NCI-H2227 (cell line): ENCODE measurements around the gene SECISBP2L.
"Not testable (repeated sequence)": the region's sequence is repeated elsewhere in the genome, so short reads cannot be mapped to it uniquely, and the experiment has no call there.

Source experiments
- DNase-seq: peaks from one replicate; lab custom pipeline; 2025; ENCODE audit not compliant: unreplicated experiment; lab: John Stamatoyannopoulos, UW

SECISBP2L gene

GRCh38 chr15:49015896-49016295 is 30.4 kb downstream of the SECISBP2L start:
- peak; percentile 48 for DNase-seq

- DNase-seq, result no peak
Observed at GRCh38 chr15:48999314-48999713, 46.9 kb downstream of the SECISBP2L start.

DNA sequence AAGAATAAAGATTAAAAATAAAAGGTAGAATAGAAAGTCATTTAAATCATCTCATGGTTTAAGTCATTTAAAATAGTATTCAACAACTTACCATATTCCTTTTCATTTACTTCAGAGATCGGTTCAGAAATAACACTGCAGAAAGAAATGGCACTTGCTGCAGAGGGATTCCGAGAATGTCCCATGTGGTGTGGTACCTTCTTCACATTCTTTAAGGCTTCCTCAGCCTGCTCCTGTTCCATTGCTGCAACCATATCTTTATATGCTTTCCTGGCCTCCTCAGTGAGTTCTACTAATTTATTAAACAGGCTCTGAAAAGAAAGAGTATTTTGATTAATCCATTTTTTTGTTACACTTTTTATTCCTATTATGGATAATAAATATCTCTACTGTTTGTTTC is 50.0 kb downstream of the SECISBP2L start:
- DNase-seq, result no peak

GRCh38 chr15:48993380-48993779 is 52.9 kb downstream of the SECISBP2L start:
- no peak for DNase-seq

GRCh38 chr15:48992545-48992944 is 53.7 kb downstream of the SECISBP2L start:
- no peak for DNase-seq

GRCh38 chr15:48992096-48992495 is 54.1 kb downstream of the SECISBP2L start:
- DNase-seq, result no peak

DNA sequence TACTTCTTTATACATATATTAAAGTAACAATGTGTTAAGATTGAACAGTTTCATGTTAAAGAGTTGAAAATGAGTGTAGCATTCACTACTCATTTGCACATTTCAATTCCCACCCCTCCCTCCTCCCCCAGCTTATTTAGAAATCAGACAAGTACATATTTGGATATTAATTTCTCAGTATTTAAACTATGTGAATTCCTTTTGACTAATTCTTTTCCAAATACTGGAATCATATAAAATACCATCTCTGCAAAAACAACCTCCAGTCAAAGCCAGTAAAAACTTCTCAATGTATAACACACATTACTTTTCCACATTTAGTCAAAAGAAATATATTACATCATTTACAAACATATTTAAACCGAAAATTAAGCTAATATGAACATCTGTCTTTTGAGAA is 57.1 kb downstream of the SECISBP2L start:
- no peak for DNase-seq

DNA sequence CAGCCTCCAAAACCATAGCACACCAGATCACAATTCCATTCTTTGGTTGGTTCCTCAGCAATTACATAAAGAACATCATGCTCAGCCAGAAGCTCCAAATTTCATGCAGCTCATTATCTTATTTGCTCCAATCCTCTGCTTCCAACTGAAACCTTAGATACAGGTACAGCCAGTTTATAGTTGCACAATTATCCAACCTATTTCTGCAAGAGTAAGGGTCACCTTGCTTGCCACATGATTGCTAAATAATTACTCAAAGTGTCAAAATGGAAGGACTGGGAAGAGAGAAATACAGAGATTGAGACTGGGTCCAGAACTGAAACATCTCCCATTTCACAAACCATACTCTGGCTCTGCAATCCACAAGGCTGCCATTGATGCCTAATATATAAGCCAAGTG is 59.1 kb downstream of the SECISBP2L start:
- no peak for DNase-seq

DNA sequence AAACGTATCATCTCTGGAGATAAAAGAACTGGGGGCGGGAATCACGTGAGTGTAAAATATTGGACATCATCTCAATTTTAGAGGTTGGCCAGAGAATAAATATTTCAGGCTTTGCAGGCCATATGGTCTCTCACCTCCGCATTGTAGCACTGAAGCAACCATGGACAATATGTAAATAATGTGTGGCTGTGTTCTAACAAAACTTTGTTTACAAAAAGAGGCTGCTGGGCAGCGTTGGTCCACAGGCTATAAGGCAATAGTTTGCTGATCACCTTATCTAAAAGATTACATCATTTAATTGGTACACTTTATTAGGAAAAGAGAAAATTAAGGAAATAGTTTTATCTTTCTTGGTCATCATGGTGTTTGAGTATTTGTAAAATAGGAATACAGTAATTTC is 60.0 kb downstream of the SECISBP2L start:
- DNase-seq, result no peak

DNA sequence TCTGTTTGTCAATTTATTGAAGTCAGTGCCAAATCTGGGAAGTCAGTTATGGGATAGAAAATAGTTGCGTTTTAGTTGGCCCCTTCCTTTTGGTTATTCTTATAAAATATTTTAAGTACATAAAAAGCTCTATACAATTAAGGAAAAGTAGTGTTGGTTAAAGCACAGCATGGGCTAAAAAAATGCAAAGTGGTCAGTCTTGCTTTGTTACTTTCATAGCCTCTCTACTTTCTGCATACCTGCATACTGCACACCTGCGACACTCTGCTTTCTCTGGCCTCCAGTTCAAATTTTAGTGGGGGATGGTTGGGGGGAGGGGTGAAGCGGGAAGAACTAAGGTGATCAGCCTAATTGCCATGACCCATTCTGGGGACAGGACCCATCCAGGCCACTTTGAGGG is 60.7 kb downstream of the SECISBP2L start:
- DNase-seq, result no peak

DNA sequence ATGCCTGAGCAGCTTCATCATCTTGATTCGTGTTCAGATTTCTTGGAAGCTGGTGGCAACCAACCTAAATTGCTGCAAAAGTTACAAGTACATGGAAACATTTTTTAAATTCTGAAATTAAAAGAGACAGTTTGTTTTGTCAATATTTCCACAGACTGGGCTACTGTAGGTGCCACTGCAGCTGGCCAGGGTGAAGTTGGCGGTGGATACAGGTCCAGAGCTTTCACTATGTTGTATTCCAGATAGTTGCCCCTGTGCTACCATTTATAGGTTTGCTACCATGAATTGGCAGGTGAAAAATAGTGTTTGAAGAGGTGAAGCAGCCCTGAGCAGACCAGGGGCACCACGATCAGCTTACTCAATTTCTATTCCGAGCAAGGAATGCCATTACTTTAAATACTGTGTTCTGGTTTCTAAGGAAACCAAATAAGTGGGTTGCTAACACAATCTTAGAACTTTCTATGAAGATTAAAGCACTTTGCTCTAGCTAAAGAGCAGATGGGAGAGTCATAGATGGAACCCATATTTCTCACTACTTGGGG is 61.4 kb downstream of the SECISBP2L start:
- DNase-seq, result peak; percentile 2

- no peak for DNase-seq
Observed at GRCh38 chr15:48984021-48984710, 62.1 kb downstream of the SECISBP2L start.

DNA sequence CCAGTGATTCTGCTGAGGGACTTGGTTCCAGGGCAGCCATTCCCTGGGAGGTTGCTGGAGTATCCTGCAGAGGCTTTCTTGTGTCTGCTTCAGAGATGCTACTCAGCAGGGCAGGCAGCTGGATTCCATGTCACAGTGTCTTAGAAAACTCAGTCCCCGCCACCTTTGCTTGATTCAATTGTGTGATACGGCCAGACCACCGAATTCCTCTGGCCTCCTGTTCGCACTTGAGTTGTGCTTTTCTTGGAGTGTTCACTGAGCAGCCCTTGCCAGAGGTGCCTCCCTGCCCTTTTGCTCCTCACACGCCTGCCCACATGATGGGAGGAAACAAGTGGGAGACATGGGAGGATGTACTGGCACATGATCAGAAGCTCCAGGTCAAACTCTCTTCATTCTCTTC is 62.9 kb downstream of the SECISBP2L start:
- DNase-seq, result no peak

- no peak for DNase-seq
Observed at GRCh38 chr15:48981941-48982340, 64.3 kb downstream of the SECISBP2L start.

- DNase-seq, result peak; percentile 8
Observed at GRCh38 chr15:48978638-48979037, 67.6 kb downstream of the SECISBP2L start.

DNA sequence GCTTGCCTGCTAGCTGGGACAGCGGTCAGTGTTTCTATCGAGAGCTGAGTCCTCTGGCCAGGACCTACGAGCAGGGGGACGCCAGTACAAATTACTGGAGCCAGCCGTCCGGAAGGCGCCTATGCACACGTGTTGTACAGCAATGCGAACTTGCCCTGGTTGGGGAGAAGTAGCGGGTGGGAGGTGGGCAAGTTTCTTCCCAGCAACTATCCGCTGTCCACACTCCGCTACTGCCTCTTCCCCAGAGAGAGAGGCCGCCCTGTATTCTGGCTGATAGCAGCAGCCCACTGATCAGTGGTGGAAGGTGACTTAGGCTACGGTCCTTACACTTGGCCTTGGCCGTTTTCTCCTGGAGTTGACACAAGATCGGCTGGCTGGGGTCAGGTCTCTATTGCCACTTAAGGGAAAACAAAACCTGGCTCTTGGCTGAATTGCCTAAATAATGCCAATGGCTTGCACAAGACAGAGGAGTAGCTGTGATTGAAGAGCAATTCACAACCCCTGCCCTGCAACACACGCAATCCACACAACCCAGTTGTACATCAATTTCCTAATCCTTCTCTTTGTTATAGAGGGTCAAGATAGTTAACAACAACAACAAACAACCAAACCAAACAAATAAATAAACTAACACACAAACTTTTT is 69.7 kb downstream of the SECISBP2L start:
- DNase-seq, result no peak

DNA sequence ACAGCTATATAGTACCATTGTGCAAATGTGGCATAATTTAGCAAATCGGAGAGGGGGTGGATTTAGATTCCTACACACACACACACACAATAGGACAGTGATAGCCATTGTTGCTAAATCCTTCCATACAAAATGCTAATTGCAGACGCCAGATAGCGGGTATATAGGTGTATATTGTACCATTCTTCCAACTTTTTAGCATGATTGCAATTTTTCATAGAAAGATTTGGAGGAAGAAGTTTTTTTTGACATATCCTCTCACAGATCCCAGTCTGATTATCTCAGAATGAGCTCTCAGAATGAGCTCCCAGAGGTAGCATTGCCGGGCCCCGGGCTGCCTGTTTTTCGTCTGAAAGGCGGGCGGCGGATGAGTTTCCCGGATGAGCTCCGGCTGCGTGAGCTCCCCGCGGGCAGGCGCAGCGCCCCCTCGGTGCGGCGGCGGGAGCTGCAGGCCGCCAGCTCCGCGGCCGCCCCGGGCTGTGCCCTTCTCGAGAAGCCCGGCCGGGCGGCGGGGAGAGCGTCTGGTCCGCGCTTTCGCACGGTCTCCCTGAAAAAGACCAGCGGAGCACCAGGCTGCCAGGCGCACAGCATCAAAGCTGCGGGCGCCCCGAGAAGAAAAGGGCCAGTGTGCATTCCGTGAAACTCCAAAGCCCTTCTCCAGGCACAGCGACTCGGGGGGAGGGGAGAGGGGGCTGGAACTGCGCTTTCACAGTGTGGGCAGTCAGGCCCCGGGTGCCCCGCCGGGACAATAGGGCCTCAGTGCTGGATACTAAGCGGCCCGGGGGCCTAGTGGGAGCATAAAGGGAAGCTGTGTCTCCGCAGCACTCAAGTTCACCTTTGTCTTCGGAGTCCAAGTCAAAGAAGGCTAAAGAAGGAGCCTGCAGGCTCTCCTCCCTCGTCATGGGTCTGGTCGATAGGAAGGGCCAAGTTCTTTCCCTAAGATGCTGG is 70.5 kb downstream of the SECISBP2L start:
- peak; percentile 88 for DNase-seq

DNA sequence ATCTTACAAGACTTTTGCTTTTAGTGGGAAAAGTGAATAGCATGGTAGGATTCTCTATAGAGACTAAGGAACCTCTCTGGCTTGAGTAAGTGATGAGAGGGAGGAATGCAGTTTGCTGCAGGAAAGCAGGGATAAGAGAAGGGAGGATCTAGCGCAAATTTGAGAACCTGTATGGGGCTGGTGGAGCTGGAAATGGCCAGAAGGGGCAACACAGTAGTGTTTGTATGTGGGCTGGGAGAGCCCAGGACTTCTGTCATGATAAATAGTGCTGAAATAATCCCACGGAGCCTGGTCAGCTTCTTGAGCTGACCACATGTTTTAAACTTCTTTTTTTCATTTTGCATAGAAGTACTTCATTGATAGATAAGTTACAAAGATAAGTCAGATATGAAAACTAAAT is 71.4 kb downstream of the SECISBP2L start:
- DNase-seq, result peak; percentile 20

- DNase-seq, result no peak
Observed at GRCh38 chr15:48972750-48973503, 73.3 kb downstream of the SECISBP2L start.

- not testable (repeated sequence) for DNase-seq
Observed at GRCh38 chr15:48970926-48971325, 75.3 kb downstream of the SECISBP2L start.

DNA sequence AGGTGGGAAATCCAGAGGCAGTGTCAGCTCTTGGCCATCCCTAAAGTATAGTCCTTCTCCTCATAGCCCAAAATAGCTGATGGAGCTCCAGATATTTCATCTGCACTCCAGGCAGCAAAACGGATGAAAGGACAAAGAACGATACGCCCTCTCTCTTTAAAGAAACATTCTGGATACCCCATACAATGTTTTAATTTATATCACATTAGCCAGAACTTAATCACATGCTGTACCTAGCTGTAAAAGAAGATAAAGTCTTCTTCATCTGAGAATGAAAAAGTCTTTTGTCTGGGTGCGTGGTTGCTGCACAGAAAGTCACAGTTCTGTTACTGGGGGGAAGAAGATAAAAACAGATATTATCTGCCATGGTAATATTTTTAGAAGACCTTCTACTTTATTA is 78.2 kb downstream of the SECISBP2L start:
- no peak for DNase-seq
